DOHH2 (cell line): ENCODE results near the gene SMPD4.
"Not testable (repeated sequence)": the region's sequence is repeated elsewhere in the genome, so short reads cannot be mapped to it uniquely, and the experiment has no call there.

Experiments used
- CTCF ChIP-seq: fragments of 200-600 bp; sonication (generic); IDR thresholded peaks from one replicate; pipeline ENCODE4 v1.5.1; 2014; ENCODE audit warnings: antibody characterized with exemption, mild to moderate bottlenecking, low read depth, low read length; ENCODE audit not compliant: poor library complexity, severe bottlenecking
- EZH2phosphoT487 ChIP-seq: fragments of 200-600 bp; sonication (generic); IDR thresholded peaks from 2 replicates; pipeline ENCODE4 v1.6.1; 2017; ENCODE audit warnings: borderline replicate concordance, mild to moderate bottlenecking, antibody characterized with exemption, low read length, moderate library complexity, mixed read lengths

DNA sequence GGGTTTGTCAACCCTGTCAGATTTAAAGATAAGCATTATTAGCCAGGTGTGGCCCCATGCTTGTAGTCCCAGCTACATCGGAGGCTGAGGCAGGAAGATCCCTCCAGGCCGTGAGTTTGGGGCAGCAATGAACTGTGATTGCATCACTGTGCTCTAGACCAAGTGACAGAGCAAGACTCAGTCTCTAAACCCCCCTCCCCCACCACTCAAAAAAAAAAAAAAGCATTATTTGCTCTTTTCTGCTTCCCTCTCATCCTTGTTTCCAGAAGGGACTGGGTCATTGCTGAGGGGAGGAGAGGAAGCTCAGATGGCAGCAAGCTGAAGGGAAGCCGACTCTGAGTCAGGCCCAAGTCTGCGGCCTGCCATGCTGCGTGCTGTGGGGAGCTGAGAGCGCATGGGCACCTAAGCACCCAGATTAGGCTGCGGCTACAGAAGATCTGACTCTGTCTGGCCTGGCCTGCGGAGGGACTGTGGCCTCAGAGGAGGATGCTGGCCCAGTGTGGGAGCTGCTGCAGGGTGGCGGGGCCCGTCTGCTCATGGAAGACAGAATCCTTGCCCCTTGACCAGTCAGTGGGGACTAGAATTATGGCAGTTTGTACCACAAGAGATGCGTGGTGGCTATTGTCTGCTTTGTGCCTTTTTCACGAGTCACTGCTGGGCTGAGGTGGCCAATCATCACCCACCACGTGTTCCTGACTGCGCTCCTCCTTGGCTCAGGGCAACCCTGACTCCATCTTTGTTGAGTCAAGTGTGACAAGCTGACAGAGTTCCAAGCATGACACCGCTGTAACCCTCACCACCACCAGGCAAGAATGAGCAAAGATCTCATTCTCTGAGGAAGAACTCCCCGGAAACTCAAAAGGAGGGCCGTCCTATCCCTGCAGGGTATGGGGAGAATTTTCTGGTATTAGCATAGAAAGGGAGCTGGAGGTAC, 6.7 kb upstream of the SMPD4 start:
- not testable (repeated sequence) for TF ChIP-seq CTCF, EZH2phosphoT487
